GM12891 (cell line): ENCODE measurements around the gene TMEM109.

Experiments used
- POLR2A ChIP-seq: IDR thresholded peaks from 2 replicates; pipeline ENCODE4 v1.6.1; 2011; ENCODE audit warnings: low read depth, low read length, control low read depth
- POLR2AphosphoS5 ChIP-seq: IDR thresholded peaks from 2 replicates; pipeline ENCODE4 v1.6.1; 2011; ENCODE audit warnings: low read depth, low read length, control low read depth
- POU2F2 ChIP-seq: IDR thresholded peaks from 2 replicates; pipeline ENCODE4 v1.6.1; 2011; ENCODE audit warnings: low read depth, mild to moderate bottlenecking, control low read depth, low read length, moderate library complexity
- SPI1 ChIP-seq: IDR thresholded peaks from 2 replicates; pipeline ENCODE4 v1.6.1; 2011; ENCODE audit warnings: low read depth, low read length, control low read depth
- TAF1 ChIP-seq: IDR thresholded peaks from 2 replicates; pipeline ENCODE4 v1.6.1; 2011; ENCODE audit warnings: low read depth, low read length, control low read depth

- TF ChIP-seq POLR2A, result no peak
- TF ChIP-seq TAF1, result no peak
- peak; percentile 32; the same call in 1 of the 2 replicates for TF ChIP-seq POLR2AphosphoS5
- no peak for TF ChIP-seq POU2F2
- TF ChIP-seq SPI1, result no peak
Observed at GRCh38 chr11:60939855-60940254, 25.9 kb downstream of the TMEM109 start.
